Fibroblast of peridontal ligament (primary cell): ENCODE measurements around the gene OTOGL.
A peak's percentile ranks its signal among the peaks of the same experiment; 100 is the strongest.

Experiments used
- DNase-seq: peaks from one replicate; pipeline ENCODE4 v3.0.0-alpha.2; 2010; ENCODE audit errors: extremely low read depth

Gene OTOGL

GRCh38 chr12:80359703-80360102, 260.4 kb downstream of the OTOGL start:
- no peak for DNase-seq

- peak; percentile 6 for DNase-seq
Measured at GRCh38 chr12:80364056-80364455, 264.7 kb downstream of the OTOGL start.

DNA sequence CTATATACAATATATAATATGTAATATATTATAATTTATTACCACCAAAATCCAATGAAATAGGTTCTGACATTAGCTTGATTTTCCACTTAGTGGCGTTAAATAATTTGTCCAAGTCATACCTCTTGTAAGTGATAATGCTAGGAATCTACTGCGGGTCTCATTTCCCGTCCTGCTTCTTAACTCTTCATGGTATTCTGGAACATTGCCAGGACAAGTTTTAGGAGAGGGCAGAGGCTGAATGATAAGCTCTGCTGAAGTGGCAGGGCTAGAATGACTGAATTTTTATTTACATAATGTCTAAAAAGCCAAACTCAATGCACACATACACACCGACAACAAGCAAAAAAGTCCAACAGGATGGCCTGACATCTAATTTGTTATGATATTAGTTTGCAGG, 274.3 kb downstream of the OTOGL start:
- DNase-seq = no peak

GRCh38 chr12:80374615-80375014, 275.3 kb downstream of the OTOGL start:
- no peak for DNase-seq

DNA sequence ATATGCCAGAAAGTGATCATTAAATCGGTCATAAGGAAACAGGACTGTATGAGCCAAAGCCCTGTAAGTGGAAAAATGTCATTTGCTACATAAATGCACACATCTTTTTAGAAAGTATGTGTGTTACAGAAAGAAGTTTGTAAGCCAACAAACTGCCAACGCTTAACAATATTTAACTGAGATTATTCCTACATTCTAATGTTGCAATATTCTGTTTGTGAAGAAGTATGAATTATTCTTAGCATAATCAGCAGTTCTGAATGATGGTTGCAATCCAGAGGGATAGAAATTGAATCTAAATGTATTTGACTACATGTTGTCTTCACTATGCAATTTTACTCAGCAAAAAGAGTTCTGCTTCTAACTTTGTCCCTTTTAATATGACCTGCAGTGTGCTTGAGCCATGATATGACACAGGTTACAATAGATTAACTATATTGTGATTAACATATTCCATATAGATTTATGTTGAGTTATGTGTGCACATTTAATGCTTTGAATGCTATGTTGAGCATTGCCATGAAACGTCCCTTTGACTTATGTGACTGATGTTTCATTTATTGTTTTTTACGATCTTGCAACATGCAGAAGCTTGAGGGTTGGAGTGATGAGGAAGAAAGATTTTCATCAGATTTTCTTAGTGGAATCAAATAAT, 277.9 kb downstream of the OTOGL start:
- no peak for DNase-seq

DNA sequence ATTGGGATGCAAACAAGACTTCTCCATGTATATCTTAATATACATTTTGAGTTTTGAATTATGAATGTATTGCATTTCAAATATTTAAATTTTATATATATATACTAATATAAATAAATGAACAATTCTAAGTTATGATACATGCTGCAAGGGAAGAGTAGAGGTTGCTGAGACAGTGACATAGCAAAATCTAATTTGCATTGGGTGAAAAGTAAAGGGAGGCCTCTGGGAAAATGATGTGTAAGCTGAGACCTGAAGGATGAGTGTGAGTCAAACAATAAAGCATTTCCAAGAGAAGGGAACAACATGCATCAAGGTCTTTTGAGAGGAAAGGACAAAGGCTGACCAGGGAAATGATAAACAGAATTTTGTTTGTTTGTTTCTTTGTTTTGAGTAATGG, 281.8 kb downstream of the OTOGL start:
- no peak for DNase-seq

- DNase-seq = no peak
Measured at GRCh38 chr12:80382254-80382653, 282.9 kb downstream of the OTOGL start.

- peak; percentile 26 for DNase-seq
Measured at GRCh38 chr12:80400571-80400991, 301.2 kb downstream of the OTOGL start.

- no peak for DNase-seq
Measured at GRCh38 chr12:80401191-80401590, 301.9 kb downstream of the OTOGL start.

DNA sequence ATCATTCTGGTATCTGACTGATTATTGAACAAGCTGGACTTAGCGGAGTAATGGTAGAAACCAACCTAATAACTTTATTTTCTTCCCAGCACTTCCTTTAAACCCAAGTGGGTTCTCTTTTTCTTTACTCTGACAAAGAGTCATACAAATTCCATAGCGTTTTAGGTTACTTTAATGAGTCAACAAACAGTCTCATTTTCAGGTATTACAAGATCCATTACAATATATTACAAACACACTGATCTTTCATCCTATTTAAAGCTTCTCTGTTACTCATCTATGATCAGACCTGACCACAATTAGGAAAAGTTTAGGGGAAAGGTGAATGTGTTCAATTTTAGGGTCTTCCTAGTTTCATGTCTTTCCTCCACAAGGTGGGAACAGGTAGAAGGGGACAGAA, 305.3 kb downstream of the OTOGL start:
- no peak for DNase-seq

- no peak for DNase-seq
Measured at GRCh38 chr12:80406253-80406652, 306.9 kb downstream of the OTOGL start.

- DNase-seq = no peak
Measured at GRCh38 chr12:80411787-80412186, 312.4 kb downstream of the OTOGL start.

DNA sequence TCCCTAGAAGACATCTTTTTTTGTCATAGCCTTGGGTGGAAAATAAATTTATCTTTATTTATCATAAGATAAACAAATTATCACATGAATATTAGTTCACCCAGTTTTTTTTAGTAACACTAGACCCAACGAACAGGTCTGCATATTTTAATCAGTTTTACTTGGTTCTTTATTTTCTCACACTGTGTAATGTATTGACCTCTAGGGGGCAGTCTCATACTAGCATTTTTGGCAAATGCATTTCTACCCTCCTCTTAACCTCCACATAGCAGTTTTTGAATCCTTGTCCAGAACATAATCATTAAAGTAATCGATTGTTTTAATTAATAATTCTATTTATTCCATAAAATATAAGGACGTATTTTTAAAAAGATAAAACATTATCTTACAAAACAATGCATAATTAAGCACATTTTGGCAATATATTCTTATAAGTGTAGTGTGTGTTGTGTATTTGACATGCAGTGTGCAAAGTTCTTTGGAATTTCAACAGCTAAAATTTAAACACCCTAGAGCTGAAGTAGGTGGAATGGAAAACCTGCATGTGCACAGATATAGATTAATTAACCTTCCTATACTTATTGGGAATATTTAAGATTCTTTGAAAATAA, 313.1 kb downstream of the OTOGL start:
- peak; percentile 84 for DNase-seq

DNA sequence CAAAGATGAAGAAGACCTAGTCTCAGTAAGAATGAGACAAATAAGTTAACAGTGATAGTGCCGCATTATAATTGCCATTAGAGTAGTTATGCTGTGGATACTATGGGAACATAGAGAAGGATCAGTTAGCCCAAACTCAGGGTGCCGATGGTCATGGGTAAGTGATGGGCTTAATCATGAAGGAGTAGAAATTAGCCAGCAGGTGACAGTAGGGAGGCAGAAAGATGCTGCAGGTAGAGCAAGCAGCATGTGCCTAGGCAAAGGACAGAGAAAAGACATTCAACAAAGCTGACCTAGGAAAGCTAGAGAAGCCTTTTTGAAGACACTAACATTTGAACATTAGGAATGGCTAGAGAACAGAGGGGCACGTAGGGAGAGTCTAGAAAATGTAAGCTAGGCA, 314.1 kb downstream of the OTOGL start:
- no peak for DNase-seq

GRCh38 chr12:80415466-80415865, 316.1 kb downstream of the OTOGL start:
- no peak for DNase-seq

- peak; percentile 67 for DNase-seq
Measured at GRCh38 chr12:80419644-80420043, 320.3 kb downstream of the OTOGL start.

DNA sequence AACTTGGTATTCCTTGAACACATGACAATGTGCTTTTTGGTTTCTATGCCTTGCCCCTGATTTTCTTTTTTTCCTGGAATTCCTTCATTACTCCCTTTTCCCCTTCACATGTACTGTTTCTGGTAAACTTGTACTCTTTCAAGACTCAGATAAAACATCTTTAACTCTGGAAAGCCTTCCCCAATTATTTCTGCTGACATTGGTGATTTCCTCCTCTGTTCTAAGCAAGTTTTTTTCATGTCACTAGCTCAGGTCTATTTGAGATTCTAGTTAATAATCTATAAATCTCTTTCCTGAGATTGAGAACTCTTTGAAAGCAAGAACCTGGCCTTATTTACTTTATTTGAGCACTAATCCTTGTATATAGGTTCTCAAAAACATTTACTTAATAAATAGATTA, 320.7 kb downstream of the OTOGL start:
- no peak for DNase-seq

- peak; percentile 87 for DNase-seq
Measured at GRCh38 chr12:80422550-80422949, 323.2 kb downstream of the OTOGL start.
